Measurements from ENCODE around the gene VCP.

DNA sequence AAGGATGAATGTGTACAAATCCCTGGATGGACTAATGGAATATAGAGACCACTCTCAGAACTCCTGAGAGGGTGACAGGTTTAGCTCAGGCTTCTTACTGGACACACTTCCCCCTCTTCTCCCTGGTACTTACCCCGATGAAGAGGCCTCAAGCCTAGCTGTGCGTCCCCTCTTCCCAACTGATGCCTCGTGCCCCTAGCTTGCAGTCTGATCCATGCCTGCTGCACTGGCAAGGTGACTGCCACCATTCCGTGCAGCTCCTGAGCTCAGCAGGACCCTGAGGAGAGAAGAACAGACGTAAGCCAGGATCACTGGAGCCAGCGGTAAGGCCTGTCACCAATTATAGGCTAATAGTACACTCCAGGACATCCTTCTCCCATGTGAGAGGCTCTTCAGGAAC is 36.0 kb upstream of the VCP start:
- TF ChIP-seq, protein P1, sequence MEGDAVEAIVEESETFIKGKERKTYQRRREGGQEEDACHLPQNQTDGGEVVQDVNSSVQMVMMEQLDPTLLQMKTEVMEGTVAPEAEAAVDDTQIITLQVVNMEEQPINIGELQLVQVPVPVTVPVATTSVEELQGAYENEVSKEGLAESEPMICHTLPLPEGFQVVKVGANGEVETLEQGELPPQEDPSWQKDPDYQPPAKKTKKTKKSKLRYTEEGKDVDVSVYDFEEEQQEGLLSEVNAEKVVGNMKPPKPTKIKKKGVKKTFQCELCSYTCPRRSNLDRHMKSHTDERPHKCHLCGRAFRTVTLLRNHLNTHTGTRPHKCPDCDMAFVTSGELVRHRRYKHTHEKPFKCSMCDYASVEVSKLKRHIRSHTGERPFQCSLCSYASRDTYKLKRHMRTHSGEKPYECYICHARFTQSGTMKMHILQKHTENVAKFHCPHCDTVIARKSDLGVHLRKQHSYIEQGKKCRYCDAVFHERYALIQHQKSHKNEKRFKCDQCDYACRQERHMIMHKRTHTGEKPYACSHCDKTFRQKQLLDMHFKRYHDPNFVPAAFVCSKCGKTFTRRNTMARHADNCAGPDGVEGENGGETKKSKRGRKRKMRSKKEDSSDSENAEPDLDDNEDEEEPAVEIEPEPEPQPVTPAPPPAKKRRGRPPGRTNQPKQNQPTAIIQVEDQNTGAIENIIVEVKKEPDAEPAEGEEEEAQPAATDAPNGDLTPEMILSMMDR (conservative IDR thresholded peaks at IDR 0.05; ENCODE audit: low read depth in 2 of 2): no peak
- no peak for TF ChIP-seq JUNB (IDR thresholded peaks at IDR 0.05; ENCODE audit: unreplicated experiment)
- TF ChIP-seq, protein P2, sequence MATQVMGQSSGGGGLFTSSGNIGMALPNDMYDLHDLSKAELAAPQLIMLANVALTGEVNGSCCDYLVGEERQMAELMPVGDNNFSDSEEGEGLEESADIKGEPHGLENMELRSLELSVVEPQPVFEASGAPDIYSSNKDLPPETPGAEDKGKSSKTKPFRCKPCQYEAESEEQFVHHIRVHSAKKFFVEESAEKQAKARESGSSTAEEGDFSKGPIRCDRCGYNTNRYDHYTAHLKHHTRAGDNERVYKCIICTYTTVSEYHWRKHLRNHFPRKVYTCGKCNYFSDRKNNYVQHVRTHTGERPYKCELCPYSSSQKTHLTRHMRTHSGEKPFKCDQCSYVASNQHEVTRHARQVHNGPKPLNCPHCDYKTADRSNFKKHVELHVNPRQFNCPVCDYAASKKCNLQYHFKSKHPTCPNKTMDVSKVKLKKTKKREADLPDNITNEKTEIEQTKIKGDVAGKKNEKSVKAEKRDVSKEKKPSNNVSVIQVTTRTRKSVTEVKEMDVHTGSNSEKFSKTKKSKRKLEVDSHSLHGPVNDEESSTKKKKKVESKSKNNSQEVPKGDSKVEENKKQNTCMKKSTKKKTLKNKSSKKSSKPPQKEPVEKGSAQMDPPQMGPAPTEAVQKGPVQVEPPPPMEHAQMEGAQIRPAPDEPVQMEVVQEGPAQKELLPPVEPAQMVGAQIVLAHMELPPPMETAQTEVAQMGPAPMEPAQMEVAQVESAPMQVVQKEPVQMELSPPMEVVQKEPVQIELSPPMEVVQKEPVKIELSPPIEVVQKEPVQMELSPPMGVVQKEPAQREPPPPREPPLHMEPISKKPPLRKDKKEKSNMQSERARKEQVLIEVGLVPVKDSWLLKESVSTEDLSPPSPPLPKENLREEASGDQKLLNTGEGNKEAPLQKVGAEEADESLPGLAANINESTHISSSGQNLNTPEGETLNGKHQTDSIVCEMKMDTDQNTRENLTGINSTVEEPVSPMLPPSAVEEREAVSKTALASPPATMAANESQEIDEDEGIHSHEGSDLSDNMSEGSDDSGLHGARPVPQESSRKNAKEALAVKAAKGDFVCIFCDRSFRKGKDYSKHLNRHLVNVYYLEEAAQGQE (IDR thresholded peaks at IDR 0.05; ENCODE audit: unreplicated experiment): no peak
- TF ChIP-seq CREB1 (CRISPR knock-in tag; IDR thresholded peaks at IDR 0.05; ENCODE audit: low read depth): no peak
- no peak for TF ChIP-seq EZH2 (IDR thresholded peaks at IDR 0.05; ENCODE audit: low read depth, unreplicated experiment)
- TF ChIP-seq POLR2AphosphoS5 (IDR thresholded peaks at IDR 0.05; ENCODE audit: low read depth): no peak
